DMS153 treated with DMSO at 0.1 percent for 48 hours (cell line): ENCODE measurements around the gene TCP11L1.
"Not testable (repeated sequence)": the region's sequence is repeated elsewhere in the genome, so short reads cannot be mapped to it uniquely, and the experiment has no call there.

Experiments
- DNase-seq: peaks from one replicate; lab custom pipeline; 2025; ENCODE audit not compliant: unreplicated experiment; lab: John Stamatoyannopoulos, UW

The TCP11L1 gene

GRCh38 chr11:33065445-33066178 lies 26.2 kb downstream of the TCP11L1 start:
- peak; percentile 8 for DNase-seq

- DNase-seq, result no peak
These were observed 27.9 kb downstream of the TCP11L1 start for GRCh38 chr11:33067294-33067693.

- DNase-seq, result no peak
These were observed 29.4 kb downstream of the TCP11L1 start for GRCh38 chr11:33068611-33069340.

- no peak for DNase-seq
These were observed 33.1 kb downstream of the TCP11L1 start for GRCh38 chr11:33072465-33072864.

- DNase-seq, result no peak
These were observed 44.5 kb downstream of the TCP11L1 start for GRCh38 chr11:33083918-33084317.

GRCh38 chr11:33086017-33086416 lies 46.6 kb downstream of the TCP11L1 start:
- no peak for DNase-seq

- no peak for DNase-seq
These were observed 50.4 kb downstream of the TCP11L1 start for GRCh38 chr11:33089776-33090175.

- no peak for DNase-seq
These were observed 54.8 kb downstream of the TCP11L1 start for GRCh38 chr11:33094157-33094556.

GRCh38 chr11:33103836-33104235 lies 64.5 kb downstream of the TCP11L1 start:
- no peak for DNase-seq

- no peak for DNase-seq
These were observed 70.0 kb downstream of the TCP11L1 start for GRCh38 chr11:33109294-33109895.

- no peak for DNase-seq
These were observed 70.7 kb downstream of the TCP11L1 start for GRCh38 chr11:33110083-33110482.

GRCh38 chr11:33116535-33116934 lies 77.2 kb downstream of the TCP11L1 start:
- DNase-seq, result no peak

- DNase-seq, result not testable (repeated sequence)
These were observed 83.3 kb downstream of the TCP11L1 start for GRCh38 chr11:33122696-33123095.
